GM12873 (cell line): ENCODE measurements around the gene ADAM29.

Source experiments
- TF ChIP-seq, protein P1 (sequence below): IDR thresholded peaks from 2 replicates; pipeline ENCODE4 v1.5.1; 2012; ENCODE audit warnings: low read depth, mild to moderate bottlenecking, moderate library complexity, low read length, control low read depth; ENCODE audit not compliant: insufficient read depth; ENCODE audit errors: missing control alignments

ADAM29 gene

GRCh38 chr4:174948826-174949225, 30.7 kb downstream of the ADAM29 start:
- TF ChIP-seq, protein P1, sequence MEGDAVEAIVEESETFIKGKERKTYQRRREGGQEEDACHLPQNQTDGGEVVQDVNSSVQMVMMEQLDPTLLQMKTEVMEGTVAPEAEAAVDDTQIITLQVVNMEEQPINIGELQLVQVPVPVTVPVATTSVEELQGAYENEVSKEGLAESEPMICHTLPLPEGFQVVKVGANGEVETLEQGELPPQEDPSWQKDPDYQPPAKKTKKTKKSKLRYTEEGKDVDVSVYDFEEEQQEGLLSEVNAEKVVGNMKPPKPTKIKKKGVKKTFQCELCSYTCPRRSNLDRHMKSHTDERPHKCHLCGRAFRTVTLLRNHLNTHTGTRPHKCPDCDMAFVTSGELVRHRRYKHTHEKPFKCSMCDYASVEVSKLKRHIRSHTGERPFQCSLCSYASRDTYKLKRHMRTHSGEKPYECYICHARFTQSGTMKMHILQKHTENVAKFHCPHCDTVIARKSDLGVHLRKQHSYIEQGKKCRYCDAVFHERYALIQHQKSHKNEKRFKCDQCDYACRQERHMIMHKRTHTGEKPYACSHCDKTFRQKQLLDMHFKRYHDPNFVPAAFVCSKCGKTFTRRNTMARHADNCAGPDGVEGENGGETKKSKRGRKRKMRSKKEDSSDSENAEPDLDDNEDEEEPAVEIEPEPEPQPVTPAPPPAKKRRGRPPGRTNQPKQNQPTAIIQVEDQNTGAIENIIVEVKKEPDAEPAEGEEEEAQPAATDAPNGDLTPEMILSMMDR = no peak

DNA sequence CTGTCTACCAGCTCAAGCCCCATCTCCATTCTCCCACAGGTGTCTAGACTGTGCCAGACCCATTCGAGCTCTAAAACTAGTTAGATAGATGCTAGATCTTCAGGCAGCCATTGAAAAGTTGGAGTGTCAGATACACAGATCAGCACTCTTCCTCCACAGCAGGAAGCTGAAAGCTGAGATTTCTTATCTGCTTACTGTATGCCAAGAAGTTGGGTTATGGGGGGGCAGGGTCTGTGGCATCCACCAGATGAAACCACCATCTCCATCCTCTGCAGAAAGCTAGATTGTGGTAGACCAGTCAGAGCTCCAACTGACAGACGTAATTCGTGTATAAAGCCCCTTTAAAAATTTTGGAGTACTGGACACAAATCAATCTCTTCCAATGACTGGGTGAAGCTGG, 54.8 kb downstream of the ADAM29 start:
- TF ChIP-seq, protein P1 = no peak

GRCh38 chr4:174973336-174973735, 55.2 kb downstream of the ADAM29 start:
- TF ChIP-seq, protein P1 = no peak

- TF ChIP-seq, protein P1 = no peak
Measured at GRCh38 chr4:174983128-174983750, 65.1 kb downstream of the ADAM29 start.

GRCh38 chr4:174989791-174990190, 71.6 kb downstream of the ADAM29 start:
- TF ChIP-seq, protein P1 = no peak

DNA sequence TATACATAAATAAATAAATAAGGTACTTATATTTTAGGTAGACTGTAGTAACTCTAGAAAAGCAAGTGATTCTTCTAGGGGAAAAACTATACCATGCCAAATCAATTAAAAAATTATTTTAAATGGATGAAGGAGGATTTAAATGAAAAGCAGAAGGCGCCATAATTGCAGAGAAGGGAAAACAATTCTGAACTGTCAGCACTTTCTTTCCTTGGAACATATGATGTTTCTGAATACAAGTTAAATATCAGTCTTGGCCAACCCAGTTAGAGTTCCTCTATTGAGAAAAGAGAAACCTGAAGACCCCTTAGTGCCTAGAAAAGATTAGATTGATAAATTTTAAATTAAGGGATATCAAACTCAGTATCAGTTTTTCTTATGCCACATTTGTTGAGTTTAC, 75.8 kb downstream of the ADAM29 start:
- TF ChIP-seq, protein P1 = no peak

- TF ChIP-seq, protein P1 = no peak
Measured at GRCh38 chr4:174996079-174996478, 77.9 kb downstream of the ADAM29 start.
